WTC11 (cell line): ENCODE data around the gene TRIM3.

Experiments used
- ATF1 ChIP-seq: sonication (generic); formaldehyde crosslinking; IDR thresholded peaks from 2 replicates; pipeline ENCODE4 v1.8.1; 2023; ENCODE audit warnings: mild to moderate bottlenecking, moderate library complexity, missing genetic modification reagents
- ESRRA ChIP-seq: sonication (generic); formaldehyde crosslinking; IDR thresholded peaks from 2 replicates; pipeline ENCODE4 v1.8.1; 2022; ENCODE audit warnings: mild to moderate bottlenecking, missing genetic modification reagents, borderline replicate concordance
- TEAD4 ChIP-seq: sonication (generic); formaldehyde crosslinking; IDR thresholded peaks from 2 replicates; pipeline ENCODE4 v1.8.0; 2022; ENCODE audit warnings: mild to moderate bottlenecking, missing genetic modification reagents
- TF ChIP-seq, protein P1 (sequence below): fragments of 200-600 bp; IDR thresholded peaks from 2 replicates; pipeline ENCODE4 v1.8.0; 2022; ENCODE audit warnings: antibody characterized with exemption
- TF ChIP-seq, protein P2 (sequence below): sonication (generic); formaldehyde crosslinking; IDR thresholded peaks from 2 replicates; pipeline ENCODE4 v1.8.0; 2023; ENCODE audit warnings: missing genetic modification reagents, mild to moderate bottlenecking, borderline replicate concordance
- TF ChIP-seq, protein P3 (sequence below): sonication (generic); formaldehyde crosslinking; IDR thresholded peaks from 2 replicates; pipeline ENCODE4 v1.8.1; 2023; ENCODE audit warnings: mild to moderate bottlenecking, missing genetic modification reagents, moderate library complexity
- TF ChIP-seq, protein P4 (sequence below): sonication (generic); formaldehyde crosslinking; IDR thresholded peaks from 2 replicates; pipeline ENCODE4 v1.8.0; 2022; ENCODE audit warnings: mild to moderate bottlenecking, missing genetic modification reagents

GRCh38 chr11:6413791-6414201, 59.9 kb downstream of the TRIM3 start:
- TF ChIP-seq, protein P1, sequence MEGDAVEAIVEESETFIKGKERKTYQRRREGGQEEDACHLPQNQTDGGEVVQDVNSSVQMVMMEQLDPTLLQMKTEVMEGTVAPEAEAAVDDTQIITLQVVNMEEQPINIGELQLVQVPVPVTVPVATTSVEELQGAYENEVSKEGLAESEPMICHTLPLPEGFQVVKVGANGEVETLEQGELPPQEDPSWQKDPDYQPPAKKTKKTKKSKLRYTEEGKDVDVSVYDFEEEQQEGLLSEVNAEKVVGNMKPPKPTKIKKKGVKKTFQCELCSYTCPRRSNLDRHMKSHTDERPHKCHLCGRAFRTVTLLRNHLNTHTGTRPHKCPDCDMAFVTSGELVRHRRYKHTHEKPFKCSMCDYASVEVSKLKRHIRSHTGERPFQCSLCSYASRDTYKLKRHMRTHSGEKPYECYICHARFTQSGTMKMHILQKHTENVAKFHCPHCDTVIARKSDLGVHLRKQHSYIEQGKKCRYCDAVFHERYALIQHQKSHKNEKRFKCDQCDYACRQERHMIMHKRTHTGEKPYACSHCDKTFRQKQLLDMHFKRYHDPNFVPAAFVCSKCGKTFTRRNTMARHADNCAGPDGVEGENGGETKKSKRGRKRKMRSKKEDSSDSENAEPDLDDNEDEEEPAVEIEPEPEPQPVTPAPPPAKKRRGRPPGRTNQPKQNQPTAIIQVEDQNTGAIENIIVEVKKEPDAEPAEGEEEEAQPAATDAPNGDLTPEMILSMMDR: no peak
- TF ChIP-seq, protein P2, sequence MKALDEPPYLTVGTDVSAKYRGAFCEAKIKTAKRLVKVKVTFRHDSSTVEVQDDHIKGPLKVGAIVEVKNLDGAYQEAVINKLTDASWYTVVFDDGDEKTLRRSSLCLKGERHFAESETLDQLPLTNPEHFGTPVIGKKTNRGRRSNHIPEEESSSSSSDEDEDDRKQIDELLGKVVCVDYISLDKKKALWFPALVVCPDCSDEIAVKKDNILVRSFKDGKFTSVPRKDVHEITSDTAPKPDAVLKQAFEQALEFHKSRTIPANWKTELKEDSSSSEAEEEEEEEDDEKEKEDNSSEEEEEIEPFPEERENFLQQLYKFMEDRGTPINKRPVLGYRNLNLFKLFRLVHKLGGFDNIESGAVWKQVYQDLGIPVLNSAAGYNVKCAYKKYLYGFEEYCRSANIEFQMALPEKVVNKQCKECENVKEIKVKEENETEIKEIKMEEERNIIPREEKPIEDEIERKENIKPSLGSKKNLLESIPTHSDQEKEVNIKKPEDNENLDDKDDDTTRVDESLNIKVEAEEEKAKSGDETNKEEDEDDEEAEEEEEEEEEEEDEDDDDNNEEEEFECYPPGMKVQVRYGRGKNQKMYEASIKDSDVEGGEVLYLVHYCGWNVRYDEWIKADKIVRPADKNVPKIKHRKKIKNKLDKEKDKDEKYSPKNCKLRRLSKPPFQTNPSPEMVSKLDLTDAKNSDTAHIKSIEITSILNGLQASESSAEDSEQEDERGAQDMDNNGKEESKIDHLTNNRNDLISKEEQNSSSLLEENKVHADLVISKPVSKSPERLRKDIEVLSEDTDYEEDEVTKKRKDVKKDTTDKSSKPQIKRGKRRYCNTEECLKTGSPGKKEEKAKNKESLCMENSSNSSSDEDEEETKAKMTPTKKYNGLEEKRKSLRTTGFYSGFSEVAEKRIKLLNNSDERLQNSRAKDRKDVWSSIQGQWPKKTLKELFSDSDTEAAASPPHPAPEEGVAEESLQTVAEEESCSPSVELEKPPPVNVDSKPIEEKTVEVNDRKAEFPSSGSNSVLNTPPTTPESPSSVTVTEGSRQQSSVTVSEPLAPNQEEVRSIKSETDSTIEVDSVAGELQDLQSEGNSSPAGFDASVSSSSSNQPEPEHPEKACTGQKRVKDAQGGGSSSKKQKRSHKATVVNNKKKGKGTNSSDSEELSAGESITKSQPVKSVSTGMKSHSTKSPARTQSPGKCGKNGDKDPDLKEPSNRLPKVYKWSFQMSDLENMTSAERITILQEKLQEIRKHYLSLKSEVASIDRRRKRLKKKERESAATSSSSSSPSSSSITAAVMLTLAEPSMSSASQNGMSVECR: no peak
- no peak for TF ChIP-seq ATF1 (CRISPR knock-in tag)
- TF ChIP-seq, protein P3, sequence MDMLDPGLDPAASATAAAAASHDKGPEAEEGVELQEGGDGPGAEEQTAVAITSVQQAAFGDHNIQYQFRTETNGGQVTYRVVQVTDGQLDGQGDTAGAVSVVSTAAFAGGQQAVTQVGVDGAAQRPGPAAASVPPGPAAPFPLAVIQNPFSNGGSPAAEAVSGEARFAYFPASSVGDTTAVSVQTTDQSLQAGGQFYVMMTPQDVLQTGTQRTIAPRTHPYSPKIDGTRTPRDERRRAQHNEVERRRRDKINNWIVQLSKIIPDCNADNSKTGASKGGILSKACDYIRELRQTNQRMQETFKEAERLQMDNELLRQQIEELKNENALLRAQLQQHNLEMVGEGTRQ (CRISPR knock-in tag): no peak
- TF ChIP-seq, protein P4, sequence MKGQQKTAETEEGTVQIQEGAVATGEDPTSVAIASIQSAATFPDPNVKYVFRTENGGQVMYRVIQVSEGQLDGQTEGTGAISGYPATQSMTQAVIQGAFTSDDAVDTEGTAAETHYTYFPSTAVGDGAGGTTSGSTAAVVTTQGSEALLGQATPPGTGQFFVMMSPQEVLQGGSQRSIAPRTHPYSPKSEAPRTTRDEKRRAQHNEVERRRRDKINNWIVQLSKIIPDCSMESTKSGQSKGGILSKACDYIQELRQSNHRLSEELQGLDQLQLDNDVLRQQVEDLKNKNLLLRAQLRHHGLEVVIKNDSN (CRISPR knock-in tag): no peak
- TF ChIP-seq TEAD4 (CRISPR knock-in tag): no peak
- TF ChIP-seq ESRRA: no peak
